B cell (primary cell): ENCODE measurements around the gene MRM2.

Experiments used
- EZH2 ChIP-seq: IDR thresholded peaks from 2 replicates; pipeline ENCODE4 v1.6.1; 2012; ENCODE audit warnings: borderline replicate concordance, low read depth, mild to moderate bottlenecking, moderate library complexity, low read length; ENCODE audit not compliant: insufficient read depth, poor library complexity, severe bottlenecking
- TF ChIP-seq, protein P1 (sequence below): fragments of 200-600 bp; IDR thresholded peaks from one replicate; pipeline ENCODE4 v1.8.0; 2022; ENCODE audit warnings: antibody characterized with exemption, mild to moderate bottlenecking

DNA sequence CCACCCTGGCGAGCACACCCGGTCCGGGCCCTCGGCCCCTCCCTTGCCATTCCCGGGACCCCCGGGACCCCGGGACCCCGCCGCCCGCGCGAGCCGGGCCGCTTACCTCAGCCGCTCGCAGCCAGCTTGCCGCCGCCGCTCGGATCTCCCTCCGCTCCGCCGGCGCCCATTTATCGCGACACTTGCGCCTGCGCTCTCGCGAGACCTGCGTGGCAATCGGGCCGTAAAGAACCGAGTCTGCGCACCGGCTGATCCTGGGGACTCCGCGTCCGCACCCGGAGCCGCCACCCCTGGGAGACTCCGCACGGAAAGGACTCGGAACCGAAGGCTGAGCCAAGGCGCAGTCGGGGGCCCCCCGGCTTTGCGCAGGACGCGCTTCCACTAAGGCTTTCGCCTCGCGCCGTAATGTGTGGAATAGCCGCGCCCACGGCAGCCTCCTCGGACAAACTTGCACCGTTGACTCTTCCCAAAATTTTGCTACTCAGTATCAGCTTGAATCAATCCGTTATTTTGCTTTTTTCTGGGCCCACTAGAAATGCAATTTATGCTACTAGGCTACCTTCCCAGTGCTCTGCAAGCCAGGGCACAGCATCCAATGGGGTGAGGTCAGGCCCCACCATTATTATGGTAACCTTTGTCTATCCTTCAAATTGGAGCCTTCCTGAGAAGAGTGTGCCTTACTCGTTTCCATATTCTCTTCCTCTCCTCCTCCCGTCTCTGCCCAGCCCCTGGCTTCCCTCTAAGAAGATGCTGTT, 9.1 kb downstream of the MRM2 start, which contains the start of gene MAD1L1:
- TF ChIP-seq, protein P1, sequence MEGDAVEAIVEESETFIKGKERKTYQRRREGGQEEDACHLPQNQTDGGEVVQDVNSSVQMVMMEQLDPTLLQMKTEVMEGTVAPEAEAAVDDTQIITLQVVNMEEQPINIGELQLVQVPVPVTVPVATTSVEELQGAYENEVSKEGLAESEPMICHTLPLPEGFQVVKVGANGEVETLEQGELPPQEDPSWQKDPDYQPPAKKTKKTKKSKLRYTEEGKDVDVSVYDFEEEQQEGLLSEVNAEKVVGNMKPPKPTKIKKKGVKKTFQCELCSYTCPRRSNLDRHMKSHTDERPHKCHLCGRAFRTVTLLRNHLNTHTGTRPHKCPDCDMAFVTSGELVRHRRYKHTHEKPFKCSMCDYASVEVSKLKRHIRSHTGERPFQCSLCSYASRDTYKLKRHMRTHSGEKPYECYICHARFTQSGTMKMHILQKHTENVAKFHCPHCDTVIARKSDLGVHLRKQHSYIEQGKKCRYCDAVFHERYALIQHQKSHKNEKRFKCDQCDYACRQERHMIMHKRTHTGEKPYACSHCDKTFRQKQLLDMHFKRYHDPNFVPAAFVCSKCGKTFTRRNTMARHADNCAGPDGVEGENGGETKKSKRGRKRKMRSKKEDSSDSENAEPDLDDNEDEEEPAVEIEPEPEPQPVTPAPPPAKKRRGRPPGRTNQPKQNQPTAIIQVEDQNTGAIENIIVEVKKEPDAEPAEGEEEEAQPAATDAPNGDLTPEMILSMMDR, result no peak
- no peak for TF ChIP-seq EZH2
